Cerebellar nuclear complex (tissue), 1 donor: ENCODE data around the gene VSTM1.
"Not testable (repeated sequence)": the region's sequence is repeated elsewhere in the genome, so short reads cannot be mapped to it uniquely, and the experiment has no call there.

ENCODE experiments used
- DNase-seq, 2 experiments: peaks; one replicate each; lab custom pipeline; 2025; lab: John Stamatoyannopoulos, UW

VSTM1 gene

GRCh38 chr19:54073829-54074228, 10.1 kb upstream of the VSTM1 start:
- DNase-seq = no peak

- DNase-seq = no peak
These were observed 5.8 kb upstream of the VSTM1 start for GRCh38 chr19:54069470-54069869.

GRCh38 chr19:54062643-54063042, 1.1 kb downstream of the VSTM1 start:
- DNase-seq = no peak

GRCh38 chr19:54047616-54048015, 16.1 kb downstream of the VSTM1 start:
- no peak for DNase-seq

GRCh38 chr19:54045771-54046170, 17.9 kb downstream of the VSTM1 start:
- DNase-seq = no peak

GRCh38 chr19:54042989-54043388, 20.7 kb downstream of the VSTM1 start:
- no peak for DNase-seq

- DNase-seq = no peak
These were observed 21.6 kb downstream of the VSTM1 start for GRCh38 chr19:54041969-54042606.

- DNase-seq = no peak
These were observed 23.7 kb downstream of the VSTM1 start for GRCh38 chr19:54040003-54040402.

- DNase-seq = not testable (repeated sequence)
These were observed 27.2 kb downstream of the VSTM1 start for GRCh38 chr19:54036542-54036941.

GRCh38 chr19:54035215-54036178, 28.2 kb downstream of the VSTM1 start:
- DNase-seq = no peak

- DNase-seq = no peak
These were observed 32.7 kb downstream of the VSTM1 start for GRCh38 chr19:54030895-54031586.

GRCh38 chr19:54029930-54030490, 33.7 kb downstream of the VSTM1 start:
- DNase-seq = no peak

- DNase-seq = no peak
These were observed 34.4 kb downstream of the VSTM1 start for GRCh38 chr19:54029301-54029700.

GRCh38 chr19:54026656-54027055, 37.0 kb downstream of the VSTM1 start:
- DNase-seq = no peak

GRCh38 chr19:54024660-54025059, 39.0 kb downstream of the VSTM1 start:
- no peak for DNase-seq

GRCh38 chr19:54023191-54023590, 40.5 kb downstream of the VSTM1 start:
- no peak for DNase-seq

GRCh38 chr19:54021932-54022331, 41.8 kb downstream of the VSTM1 start:
- DNase-seq = no peak

GRCh38 chr19:54021363-54021762, 42.3 kb downstream of the VSTM1 start:
- no peak for DNase-seq

- DNase-seq = no peak
These were observed 46.4 kb downstream of the VSTM1 start for GRCh38 chr19:54017261-54017660.

GRCh38 chr19:54014920-54015560, 48.7 kb downstream of the VSTM1 start:
- no peak for DNase-seq

GRCh38 chr19:54013866-54014265, 49.8 kb downstream of the VSTM1 start:
- DNase-seq = no peak
